ENCODE results near the gene DDX24. TPM values are rescaled to one million over a fixed set of nuclear protein-coding genes. Genes with fewer than 3 reads are reported as not detected.

Gene DDX24
- total RNA-seq, 1 donor from 2014 or later, result 149 TPM

GRCh38 chr14:94016446-94016976 is 64.5 kb downstream of the DDX24 start:
- Mint-ChIP-seq H3K36me3 (ENCODE audit: low read depth) (no peaks in the 10 kb centered on the region), H3K27me3 (ENCODE audit: low read depth) (peaks cover 30% of the 10 kb centered on the region)

DNA sequence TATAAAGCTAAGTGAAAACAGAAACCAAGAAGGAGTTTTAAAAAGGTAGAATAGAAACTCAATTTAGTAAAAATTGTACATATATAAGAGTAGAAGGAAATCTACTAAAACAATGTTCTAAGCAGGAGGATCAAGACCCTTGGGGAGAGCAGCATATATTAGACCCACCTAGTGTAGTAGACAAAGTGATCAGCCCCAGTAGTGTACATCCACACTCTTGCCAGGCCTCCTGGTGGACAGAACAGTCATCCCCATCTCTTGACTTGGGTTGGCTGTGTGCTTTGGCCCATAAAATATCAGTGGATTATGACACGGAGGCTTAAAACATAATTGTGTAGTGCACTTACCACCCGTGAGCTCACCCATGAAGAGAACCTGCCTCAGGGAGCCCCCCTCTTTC is 65.8 kb downstream of the DDX24 start:
- Mint-ChIP-seq H3K4me1 (ENCODE audit: low read depth) (peaks cover 7% of the 10 kb centered on the region), H3K27ac (ENCODE audit: unreplicated experiment) (no peak overlapping the region), H3K9me3 (ENCODE audit: low read depth) (no peaks in the 10 kb centered on the region), H3K36me3 (ENCODE audit: low read depth) (no peaks in the 10 kb centered on the region), H3K4me3 (ENCODE audit: unreplicated experiment) (no peak overlapping the region), H3K27me3 (ENCODE audit: low read depth) (peaks cover 27% of the 10 kb centered on the region)
- TF ChIP-seq, protein P1, sequence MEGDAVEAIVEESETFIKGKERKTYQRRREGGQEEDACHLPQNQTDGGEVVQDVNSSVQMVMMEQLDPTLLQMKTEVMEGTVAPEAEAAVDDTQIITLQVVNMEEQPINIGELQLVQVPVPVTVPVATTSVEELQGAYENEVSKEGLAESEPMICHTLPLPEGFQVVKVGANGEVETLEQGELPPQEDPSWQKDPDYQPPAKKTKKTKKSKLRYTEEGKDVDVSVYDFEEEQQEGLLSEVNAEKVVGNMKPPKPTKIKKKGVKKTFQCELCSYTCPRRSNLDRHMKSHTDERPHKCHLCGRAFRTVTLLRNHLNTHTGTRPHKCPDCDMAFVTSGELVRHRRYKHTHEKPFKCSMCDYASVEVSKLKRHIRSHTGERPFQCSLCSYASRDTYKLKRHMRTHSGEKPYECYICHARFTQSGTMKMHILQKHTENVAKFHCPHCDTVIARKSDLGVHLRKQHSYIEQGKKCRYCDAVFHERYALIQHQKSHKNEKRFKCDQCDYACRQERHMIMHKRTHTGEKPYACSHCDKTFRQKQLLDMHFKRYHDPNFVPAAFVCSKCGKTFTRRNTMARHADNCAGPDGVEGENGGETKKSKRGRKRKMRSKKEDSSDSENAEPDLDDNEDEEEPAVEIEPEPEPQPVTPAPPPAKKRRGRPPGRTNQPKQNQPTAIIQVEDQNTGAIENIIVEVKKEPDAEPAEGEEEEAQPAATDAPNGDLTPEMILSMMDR (IDR thresholded peaks at IDR 0.05), result no peak
- DNase-seq (ENCODE audit: low spot score), result no peak

More at GRCh38 chr14:94016446-94016976, 64.5 kb downstream of the DDX24 start:
- TF ChIP-seq, protein P1 (IDR thresholded peaks at IDR 0.05), result no peak
- Mint-ChIP-seq H3K9me3 (ENCODE audit: low read depth) (no peaks in the 10 kb centered on the region), H3K4me1 (ENCODE audit: low read depth) (peaks cover 9% of the 10 kb centered on the region), H3K27ac (ENCODE audit: unreplicated experiment) (no peak overlapping the region), H3K4me3 (ENCODE audit: unreplicated experiment) (no peak overlapping the region)
- no peak for DNase-seq (ENCODE audit: low spot score)

- TF ChIP-seq, protein P1 (IDR thresholded peaks at IDR 0.05), result no peak
- Mint-ChIP-seq H3K4me3 (ENCODE audit: unreplicated experiment) (no peak overlapping the region), H3K27me3 (ENCODE audit: low read depth) (peaks cover 29% of the 10 kb centered on the region), H3K4me1 (ENCODE audit: low read depth) (peaks cover 12% of the 10 kb centered on the region), H3K36me3 (ENCODE audit: low read depth) (no peaks in the 10 kb centered on the region), H3K27ac (ENCODE audit: unreplicated experiment) (no peak overlapping the region), H3K9me3 (ENCODE audit: low read depth) (no peaks in the 10 kb centered on the region)
- no peak for DNase-seq (ENCODE audit: low spot score)
Measured at GRCh38 chr14:94014382-94014781, 66.6 kb downstream of the DDX24 start.

DNA sequence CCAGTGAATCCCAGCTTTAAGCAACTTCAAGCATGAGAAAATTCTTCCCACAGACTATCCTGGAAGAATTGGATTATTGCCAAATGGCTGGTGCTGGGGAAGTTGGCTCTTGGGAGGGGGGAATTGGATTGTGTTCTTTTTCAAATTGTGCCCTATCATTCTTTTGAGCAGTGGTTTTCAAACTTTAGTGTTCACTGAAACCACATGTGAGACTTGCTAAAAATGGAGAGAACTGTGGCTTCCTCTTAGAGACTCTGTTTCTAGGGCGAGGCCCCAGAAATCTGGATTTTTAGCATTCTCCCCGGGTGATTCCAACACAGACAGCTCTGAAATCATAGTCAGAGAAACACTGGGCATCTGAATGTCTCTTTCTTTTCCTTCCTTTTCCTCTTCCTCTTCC is 69.2 kb downstream of the DDX24 start:
- H3K4me3 Mint-ChIP-seq (ENCODE audit: unreplicated experiment), result no peak overlapping the region
- TF ChIP-seq, protein P1 (IDR thresholded peaks at IDR 0.05), result no peak
- H3K9me3 Mint-ChIP-seq (ENCODE audit: low read depth), result no peaks in the 10 kb centered on the region
- H3K4me1 Mint-ChIP-seq (ENCODE audit: low read depth), result peaks cover 12% of the 10 kb centered on the region
- no peak for DNase-seq (ENCODE audit: low spot score)
- H3K27me3 Mint-ChIP-seq (ENCODE audit: low read depth), result peaks cover 29% of the 10 kb centered on the region
- no peaks in the 10 kb centered on the region for H3K36me3 Mint-ChIP-seq (ENCODE audit: low read depth)
- peak overlapping the region; percentile 36 for H3K27ac Mint-ChIP-seq (ENCODE audit: unreplicated experiment)

GRCh38 chr14:94010625-94011024 is 70.4 kb downstream of the DDX24 start:
- H3K27ac Mint-ChIP-seq (ENCODE audit: unreplicated experiment), result no peak overlapping the region
- peaks cover 12% of the 10 kb centered on the region for H3K4me1 Mint-ChIP-seq (ENCODE audit: low read depth)
- H3K36me3 Mint-ChIP-seq (ENCODE audit: low read depth), result no peaks in the 10 kb centered on the region
- H3K4me3 Mint-ChIP-seq (ENCODE audit: unreplicated experiment), result no peak overlapping the region
- no peaks in the 10 kb centered on the region for H3K9me3 Mint-ChIP-seq (ENCODE audit: low read depth)
- TF ChIP-seq, protein P1 (IDR thresholded peaks at IDR 0.05), result no peak
- peaks cover 29% of the 10 kb centered on the region for H3K27me3 Mint-ChIP-seq (ENCODE audit: low read depth)
- DNase-seq (ENCODE audit: low spot score), result no peak

All from chondrocyte (in vitro differentiated cells).